HG03460 (cell line): Measurements from ENCODE around the gene SMIM22.
A peak's percentile ranks its signal among the peaks of the same experiment; 100 is the strongest.
"Not testable (repeated sequence)": the region's sequence is repeated elsewhere in the genome, so short reads cannot be mapped to it uniquely, and the experiment has no call there.

Experiments used
- ATAC-seq: cut with Tn5 transposase; IDR thresholded peaks from one replicate; pipeline ENCODE4 v1.9.1; 2021; ENCODE audit not compliant: unreplicated experiment

Gene SMIM22

DNA sequence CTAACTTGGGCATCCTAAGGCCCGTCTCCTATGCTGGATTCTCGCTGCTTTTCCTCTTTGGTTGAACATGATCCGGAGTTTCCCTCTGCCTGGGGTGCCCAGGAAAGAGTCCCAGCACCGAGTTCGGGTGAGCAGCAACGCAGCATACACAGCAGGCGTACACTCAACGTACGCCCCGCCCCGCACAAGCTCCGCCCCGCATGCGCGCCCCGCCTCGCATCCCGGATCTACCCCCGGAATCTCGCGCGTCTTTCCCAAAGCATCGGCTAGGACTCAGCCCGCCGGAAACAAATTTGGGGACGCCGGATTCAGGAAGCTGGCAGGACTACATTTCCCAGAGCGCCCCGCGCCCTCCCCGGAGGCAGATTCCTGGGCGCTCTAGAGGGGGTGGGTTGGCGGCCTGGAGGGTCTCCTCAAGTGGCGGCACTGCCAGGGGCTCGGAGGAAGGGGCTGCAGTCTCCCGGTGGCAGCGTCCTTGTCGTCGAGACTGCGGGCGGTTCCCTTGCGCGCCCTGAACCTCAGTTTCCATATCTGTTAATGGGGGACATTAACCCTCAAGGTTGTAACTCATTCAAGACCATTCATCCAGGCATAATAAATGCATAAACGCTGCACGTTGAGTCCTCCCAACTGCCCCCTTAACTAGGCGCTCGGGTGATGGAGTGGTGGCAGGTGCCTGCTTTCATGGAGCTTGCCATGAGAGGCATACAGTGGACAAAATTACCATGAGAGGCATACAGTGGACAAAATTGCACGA is 26.4 kb upstream of the SMIM22 start:
- ATAC-seq = peak; percentile 60

GRCh38 chr16:4769306-4769638 is 25.9 kb upstream of the SMIM22 start:
- ATAC-seq = no peak

- no peak for ATAC-seq
Observed at GRCh38 chr16:4771646-4772045, 23.5 kb upstream of the SMIM22 start.

DNA sequence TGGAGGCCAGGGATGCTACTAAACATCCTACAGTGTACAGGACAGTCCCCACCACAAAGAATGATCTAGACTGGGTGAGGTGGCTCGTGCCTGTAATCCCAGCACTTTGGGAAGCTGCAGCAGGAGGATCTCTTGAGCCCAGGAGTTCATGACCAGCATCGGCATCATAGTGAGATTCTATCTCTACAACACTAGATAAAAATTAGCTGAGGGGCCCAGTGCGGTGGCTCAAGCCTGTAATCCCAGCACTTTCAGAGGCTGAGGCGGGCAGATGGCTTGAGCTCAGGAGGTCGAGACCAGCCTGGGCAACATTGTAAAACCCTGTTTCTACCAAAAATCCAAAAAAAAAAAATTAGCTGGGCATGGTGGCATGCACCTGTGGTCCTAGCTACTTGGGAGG is 22.8 kb upstream of the SMIM22 start:
- no peak for ATAC-seq

GRCh38 chr16:4775005-4775404 is 20.2 kb upstream of the SMIM22 start:
- ATAC-seq = no peak

GRCh38 chr16:4776141-4776705 is 18.9 kb upstream of the SMIM22 start:
- ATAC-seq = no peak

DNA sequence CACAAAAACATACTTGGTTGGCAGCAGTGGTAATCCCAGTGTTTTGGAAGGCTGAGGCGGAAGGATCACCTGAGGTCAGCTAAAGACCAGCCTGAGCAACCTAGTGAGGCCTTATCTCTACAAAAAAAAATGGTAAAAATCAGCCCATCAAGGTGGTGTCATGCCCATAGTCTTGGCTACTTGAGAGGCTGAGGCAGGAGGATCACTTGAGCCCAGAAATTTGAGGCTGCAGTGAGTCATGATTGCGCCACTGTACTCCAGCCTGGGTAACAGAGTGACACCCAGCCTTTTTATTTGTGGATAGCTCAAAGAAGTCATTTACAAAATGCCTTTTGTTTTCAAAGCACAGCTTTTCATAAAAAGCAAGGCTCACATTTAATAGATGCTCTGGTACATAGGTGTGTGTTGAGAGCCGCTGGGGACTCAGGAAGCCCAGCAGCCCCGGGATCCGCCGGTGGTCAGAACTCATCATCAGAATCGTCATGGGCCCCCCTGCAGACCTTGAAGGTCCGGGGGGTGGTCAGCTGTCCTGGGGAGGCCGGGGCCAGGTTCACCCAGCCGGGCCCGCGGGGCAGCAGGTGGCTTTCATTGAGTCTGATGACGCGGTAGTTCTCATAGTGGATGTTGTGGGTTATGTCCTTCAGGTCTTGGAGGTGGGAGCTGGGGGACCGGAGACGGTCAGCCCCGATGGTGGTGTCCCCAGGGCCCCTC is 17.7 kb upstream of the SMIM22 start:
- ATAC-seq = no peak

- no peak for ATAC-seq
Observed at GRCh38 chr16:4778050-4778392, 17.1 kb upstream of the SMIM22 start.

- ATAC-seq = no peak
Observed at GRCh38 chr16:4780235-4780634, 14.9 kb upstream of the SMIM22 start.

DNA sequence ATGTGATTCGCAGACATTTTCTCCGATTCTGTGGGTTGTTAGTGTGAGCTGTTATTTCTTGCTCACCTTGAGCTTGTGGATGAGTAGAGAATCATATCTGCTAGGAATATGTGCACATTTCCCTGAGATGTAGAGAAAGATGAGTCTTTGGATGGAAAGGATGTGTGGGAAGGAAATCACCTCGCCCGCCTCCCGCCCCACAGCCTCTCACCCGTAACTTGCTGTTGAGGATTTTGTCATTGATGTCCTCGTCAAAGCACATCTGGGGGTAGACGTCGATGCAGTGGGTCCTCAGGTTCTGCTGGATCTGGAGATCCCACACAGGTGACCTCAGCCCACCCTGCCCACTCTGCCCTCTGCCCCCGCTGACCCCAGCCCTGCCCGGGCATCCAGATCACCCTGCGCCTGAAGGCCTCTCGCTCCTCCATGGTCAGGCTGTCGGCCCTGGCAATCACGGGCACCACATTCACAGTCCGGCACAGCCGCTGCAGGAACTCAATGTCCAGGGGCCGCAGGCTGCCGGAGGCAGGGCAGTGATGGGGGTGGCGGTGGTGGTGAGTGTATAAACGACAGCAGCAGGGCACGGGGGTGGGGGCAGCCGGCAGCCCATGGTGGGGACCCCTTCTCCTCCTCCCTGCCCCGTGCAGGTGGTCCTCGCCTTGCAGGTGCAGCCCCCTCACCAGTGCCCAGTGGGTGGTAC is 11.8 kb upstream of the SMIM22 start:
- no peak for ATAC-seq

GRCh38 chr16:4783951-4784336 is 11.2 kb upstream of the SMIM22 start:
- ATAC-seq = no peak

DNA sequence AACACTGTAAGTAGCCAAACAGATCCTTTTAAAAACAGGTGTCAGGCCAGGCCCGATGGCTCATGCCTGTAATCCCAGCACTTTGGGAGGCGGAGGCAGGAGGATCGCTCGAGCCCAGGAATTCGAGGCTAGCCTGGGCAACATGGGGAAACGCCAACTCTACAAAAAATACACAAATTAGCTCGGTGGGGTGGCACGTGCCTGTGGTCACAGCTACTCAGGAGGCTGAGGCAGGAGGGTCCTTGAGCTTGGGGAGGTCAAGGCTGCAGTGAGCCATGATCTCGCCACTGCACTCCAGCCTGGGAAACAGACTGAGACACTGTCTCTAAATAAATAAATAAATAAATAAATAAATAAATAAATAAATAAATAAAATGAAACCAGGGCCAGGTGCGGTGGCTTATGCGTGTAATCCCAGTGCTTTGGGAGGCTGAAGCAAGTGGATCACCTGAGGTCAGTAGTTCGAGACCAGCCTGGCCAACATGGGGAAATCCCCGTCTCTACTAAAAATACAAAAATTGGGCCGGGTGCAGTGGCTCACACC is 10.7 kb upstream of the SMIM22 start:
- ATAC-seq = not testable (repeated sequence)

GRCh38 chr16:4785758-4786433 is 9.3 kb upstream of the SMIM22 start:
- no peak for ATAC-seq

GRCh38 chr16:4787068-4787467 is 8.1 kb upstream of the SMIM22 start:
- ATAC-seq = no peak

GRCh38 chr16:4787627-4788482 is 7.3 kb upstream of the SMIM22 start, which contains the start of gene SEPTIN12:
Gene SEPTIN12 (minus strand): TSS chr16:4788345. CDS start chr16:4787645, 700 bp downstream.
- no peak for ATAC-seq

DNA sequence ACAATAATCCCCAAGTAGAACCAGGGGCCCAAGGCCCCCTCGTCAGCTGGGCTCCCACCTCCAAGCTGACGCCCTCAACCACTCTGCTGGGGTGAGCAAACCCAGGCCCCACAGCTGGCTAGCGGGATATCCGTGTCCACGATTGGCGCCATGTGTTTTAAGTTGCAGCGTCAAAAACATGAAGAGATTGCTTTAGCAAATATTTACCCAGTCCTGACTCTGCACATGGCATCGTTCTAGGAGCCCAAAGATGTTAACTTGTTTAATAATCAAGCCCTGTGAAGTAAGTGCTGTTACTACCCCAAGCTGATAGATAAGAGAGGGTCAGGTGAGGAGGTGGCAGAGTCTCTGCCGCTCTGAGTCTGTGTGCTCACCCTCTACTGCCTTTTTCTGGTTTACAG is 6.7 kb upstream of the SMIM22 start:
- no peak for ATAC-seq

GRCh38 chr16:4788910-4789309 is 6.3 kb upstream of the SMIM22 start:
- ATAC-seq = no peak

DNA sequence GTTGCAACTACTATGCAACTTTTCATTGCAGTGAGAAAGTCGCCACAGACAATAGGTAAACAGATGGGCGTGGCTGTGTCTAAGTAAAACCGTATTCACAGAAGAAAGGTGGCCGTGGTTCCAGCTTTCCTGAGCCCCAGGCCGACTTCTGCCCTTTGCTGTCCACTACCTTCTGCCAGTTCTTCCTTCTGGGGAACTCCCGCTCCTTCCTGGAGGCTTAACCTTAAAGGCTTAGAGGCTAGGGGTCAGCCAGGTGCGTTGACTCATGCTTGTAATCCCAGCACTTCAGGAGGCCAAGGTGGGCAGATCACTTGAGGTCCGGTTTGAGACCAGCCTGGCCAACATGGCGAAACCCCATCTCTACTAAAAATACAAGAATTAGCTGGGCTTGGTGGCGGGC is 4.9 kb upstream of the SMIM22 start:
- no peak for ATAC-seq

- ATAC-seq = no peak
Observed at GRCh38 chr16:4790871-4791270, 4.3 kb upstream of the SMIM22 start.

DNA sequence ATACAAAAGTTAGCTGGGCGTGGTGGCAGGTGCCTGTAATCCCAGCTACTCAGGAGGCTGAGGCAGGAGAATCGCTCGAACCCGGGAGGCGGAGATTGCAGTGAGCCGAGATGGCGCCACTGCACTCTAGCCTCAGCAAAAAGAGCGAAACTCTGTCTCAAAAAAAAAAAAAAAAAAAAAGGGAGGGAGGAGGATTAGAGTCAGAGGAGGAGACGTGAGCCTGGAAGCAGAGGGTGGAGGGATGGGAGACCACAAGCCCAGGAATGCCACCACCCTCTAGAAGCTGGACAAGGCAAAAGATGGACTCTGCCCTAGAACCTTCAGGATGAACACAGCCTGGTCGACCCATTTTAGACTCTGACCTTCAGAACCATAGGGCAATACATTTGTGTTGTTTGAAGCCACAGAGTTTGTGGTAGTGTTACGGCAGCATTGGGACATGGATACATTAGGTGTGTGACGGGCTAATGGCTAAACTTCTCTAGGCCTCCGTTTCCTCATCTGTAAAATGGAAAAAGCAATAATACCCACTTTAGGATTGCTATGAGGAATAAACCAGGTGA is 2.1 kb upstream of the SMIM22 start:
- no peak for ATAC-seq
